ENCODE measurements around the gene DYNLT4.
"Not testable (repeated sequence)": the region's sequence is repeated elsewhere in the genome, so short reads cannot be mapped to it uniquely, and the experiment has no call there.

Gene DYNLT4

DNA sequence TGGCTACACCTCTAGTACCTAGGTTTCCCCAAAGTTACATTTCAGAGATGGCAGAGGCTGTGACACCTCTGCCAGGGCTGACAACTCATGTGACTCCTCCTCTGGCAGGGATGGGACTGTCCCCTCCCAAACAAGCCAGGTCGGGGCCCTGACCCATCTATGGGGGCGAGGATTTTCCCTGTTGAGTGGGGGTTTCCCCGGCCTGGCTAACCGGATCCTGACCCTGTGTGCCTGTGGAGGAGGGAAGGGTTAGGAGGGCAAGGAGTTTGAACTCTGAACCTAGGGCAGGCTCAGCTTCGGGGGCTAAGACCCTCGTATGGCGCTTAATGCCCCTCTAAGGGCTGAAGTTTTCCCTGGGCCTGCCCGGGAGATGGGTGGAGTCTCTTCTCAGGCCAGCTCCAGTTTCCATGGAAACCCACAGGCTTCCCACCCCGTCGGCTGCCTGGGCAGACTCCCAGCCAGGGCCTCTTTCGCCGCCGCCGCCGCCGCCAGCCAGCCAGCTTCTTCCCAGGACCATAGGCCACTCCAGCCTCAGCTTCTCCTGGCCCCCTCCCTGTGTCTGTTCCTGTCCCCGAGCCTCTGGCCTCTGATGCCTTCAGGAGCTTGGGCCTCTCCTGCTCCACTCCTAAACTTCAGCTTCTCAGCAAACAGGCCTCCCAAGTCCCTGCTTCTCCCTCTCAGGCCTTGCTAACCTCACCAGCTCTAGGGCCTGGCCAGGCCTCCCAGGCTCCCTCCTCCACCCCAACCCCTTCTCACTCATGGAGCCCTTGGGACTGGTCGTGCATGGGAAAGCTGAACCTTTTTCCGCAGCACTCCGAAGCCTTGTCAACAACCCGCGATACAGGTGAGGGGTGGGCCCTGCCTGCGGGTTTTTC, 1.1 kb upstream of the DYNLT4 start, which contains the start of gene BTBD19:
Gene BTBD19 (plus strand): TSS at position 461 of the 875 bp plus-strand sequence. CDS start 298 bp downstream, at position 759.
- no peak for DNase-seq

DNA sequence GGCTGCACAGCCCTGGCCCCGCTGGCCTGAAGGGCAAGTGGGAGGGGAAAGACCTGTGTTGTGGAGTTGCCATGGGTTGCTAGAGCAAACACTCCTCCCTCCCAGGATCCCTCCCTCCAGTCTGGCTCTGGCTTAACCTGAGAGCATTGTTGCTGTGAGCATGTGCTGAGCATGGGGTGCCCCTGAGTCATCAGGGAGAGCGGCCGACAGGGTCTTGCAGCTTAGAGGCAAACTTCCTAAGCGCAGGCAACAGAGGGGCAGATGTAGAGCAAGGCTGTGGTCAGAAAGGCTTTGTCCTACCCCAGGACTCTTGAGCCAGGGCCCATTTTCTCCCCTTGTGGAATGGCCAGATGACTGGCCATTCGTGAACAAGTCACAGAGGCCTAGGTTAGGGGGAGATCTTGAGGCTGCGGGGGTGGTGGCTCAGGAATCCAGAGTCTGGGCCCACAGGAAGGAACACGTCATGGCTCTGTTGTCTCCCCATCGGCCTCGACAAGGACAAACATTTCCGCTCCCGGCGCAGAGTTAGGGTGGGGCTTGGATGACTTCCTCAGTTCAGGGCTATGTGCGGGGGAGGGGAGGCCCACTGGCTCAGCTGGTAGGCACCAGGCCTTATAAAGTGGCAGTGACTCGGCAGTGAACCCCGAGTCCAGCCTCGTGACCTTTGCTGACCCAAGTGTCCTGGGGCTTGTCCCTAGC, 362 bp upstream of the DYNLT4 start:
- peak; percentile 26 for DNase-seq

DNA sequence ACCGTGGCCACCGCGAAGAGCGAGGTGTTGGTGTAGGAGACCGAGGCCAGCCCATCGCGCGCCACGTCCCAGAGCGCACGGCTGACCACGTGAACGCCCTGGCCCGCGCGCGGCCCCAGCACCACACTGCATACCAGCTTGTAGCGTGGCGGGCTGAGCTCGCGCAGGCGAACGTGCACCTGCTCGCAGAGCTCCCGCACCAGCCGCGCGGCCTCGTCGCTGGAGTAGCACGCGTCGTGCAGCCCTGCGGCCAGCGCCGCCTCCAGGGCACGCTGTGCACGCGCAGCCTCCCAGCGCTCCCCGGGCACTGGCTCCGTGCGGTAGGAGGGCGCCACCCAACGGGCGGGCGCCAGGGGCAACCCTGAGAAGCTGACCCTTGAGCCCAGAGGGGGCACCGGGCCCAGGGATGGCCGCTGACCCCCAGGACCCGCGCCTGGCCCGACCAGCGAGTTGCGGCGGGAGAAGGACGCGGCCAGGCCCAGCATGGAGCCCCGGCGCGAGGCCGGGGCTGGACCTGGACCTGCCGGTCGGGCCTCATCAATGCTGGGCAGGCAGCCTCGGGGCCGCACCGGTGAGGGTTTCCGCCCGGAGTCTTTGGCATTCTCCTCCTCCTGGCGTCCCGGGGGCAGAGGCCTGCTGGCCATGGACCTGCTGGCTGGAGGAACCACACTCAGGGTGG, 987 bp downstream of the DYNLT4 start:
- DNase-seq, result no peak

DNA sequence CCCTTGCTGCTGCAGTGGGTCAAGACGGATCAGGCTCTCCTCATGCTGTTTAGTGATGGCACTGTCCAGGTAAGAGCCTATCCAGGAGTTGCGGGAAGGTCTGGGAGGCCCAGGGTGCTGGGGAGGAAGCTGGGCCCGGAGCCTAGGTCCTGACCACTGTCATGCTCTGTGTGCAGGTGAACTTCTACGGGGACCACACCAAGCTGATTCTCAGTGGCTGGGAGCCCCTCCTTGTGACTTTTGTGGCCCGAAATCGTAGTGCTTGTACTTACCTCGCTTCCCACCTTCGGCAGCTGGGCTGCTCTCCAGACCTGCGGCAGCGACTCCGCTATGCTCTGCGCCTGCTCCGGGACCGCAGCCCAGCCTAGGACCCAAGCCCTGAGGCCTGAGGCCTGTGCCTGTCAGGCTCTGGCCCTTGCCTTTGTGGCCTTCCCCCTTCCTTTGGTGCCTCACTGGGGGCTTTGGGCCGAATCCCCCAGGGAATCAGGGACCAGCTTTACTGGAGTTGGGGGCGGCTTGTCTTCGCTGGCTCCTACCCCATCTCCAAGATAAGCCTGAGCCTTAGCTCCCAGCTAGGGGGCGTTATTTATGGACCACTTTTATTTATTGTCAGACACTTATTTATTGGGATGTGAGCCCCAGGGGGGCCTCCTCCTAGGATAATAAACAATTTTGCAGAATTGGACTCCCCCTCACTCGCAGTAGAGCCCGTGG, 1.7 kb downstream of the DYNLT4 start:
- no peak for DNase-seq

DNA sequence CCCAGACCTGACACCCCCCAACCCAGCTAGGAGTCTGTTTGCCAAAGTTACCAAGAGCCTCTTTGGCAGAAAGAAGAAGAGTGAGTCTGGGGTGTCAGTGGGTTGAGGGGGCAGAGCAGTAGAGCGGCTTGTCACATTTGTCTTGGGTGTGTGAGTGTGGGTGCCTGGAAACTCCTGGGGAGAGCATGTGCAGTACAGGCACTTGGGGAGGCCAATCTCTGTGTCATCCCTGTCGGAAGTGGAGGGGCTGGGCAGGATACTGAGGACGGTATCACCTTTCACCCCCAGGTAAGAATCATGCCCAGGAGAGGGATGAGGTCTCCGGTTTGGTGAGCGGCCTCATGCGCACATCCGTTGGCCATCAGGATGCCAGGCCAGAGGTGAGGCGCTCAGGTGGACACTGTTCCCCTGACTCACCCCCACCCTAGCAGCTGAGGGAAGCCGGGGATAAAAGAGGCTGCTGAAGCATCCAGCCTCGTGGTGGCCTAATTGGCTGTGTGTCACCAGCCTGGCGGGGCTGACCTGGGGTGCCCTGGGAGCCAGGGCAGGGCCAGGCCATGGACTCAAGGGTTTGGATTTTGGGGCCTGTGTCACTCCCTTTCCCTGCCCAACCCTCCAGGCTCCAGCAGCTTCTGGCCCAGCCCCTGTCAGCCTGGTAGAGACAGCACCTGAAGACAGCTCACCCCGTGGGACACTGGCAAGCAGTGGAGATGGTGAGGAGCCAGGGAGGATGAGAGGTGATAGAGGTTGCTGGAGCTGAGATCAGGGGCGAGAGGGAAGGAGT, 3.6 kb downstream of the DYNLT4 start:
- DNase-seq, result no peak

DNA sequence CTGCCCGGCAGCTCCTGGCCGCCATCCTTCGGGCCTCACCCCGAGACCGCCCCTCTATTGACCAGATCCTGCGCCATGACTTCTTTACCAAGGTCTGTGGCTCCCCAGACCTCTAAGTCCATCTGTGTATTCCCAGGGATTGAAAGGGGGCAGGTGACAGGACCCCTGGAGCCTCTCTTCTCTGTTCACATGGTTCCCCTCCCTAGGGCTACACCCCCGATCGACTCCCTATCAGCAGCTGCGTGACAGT, 4.2 kb downstream of the DYNLT4 start:
- DNase-seq, result no peak

DNA sequence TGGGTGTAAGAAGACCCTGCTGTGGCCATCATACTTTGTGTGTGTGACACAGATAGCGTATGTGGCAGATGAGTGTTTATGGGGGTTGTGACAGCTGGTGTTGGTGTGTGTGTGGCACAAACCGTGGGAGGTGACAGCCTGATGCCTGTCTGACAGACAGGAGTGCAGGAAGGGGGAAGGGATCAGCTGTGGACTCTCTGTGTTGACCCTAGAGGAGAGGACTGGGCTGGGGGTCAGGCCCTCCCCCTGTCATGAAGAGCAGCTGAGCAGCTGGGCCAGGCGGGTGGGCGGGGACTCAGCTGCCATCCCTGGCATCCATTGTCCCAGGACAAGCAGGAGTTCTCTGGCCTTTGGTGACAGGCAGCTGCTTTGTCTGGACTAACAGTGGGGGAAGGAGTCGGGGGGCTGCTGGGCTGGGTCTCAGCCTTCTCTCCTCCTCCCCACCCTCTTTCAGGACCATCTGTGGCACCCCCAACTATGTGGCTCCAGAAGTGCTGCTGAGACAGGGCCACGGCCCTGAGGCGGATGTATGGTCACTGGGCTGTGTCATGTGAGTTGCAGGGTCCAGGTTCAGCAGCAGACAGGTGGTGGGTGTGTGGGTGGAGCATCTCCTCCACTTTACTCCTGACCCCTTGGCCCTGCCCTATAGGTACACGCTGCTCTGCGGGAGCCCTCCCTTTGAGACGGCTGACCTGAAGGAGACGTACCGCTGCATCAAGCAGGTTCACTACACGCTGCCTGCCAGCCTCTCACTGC, 4.7 kb downstream of the DYNLT4 start:
- DNase-seq, result no peak

DNA sequence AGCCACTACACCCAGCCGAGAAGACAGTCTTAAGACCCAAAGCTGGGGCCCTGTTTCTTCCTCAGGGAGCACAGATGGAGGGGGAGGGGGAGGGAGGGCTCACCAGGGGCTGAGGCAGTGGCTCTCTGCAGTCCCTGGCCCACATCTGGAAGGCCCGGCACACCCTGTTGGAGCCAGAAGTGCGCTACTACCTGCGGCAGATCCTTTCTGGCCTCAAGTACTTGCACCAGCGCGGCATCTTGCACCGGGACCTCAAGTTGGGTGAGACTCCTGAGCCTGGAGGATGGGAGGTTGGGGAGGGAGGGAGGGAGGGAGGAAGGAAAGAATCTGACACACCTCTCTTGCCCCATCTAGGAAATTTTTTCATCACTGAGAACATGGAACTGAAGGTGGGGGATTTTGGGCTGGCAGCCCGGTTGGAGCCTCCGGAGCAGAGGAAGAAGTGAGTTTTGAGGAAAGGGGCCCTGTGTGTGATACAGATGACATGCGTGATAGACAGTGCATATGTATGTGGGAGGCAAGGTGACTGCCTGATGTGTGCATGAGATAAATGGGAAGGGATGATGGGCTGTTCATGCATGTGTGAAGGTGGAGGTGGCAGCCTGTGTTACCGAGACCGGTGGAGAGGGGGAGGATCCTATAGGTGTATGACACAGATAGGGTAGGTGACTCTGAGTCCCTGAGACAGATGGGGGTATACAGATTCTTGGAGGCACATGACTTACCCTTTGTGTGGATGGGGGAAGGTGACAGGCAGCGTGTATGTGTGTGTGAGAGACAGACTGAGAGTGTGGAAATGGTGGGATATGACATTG, 5.5 kb downstream of the DYNLT4 start:
- DNase-seq, result no peak

DNA sequence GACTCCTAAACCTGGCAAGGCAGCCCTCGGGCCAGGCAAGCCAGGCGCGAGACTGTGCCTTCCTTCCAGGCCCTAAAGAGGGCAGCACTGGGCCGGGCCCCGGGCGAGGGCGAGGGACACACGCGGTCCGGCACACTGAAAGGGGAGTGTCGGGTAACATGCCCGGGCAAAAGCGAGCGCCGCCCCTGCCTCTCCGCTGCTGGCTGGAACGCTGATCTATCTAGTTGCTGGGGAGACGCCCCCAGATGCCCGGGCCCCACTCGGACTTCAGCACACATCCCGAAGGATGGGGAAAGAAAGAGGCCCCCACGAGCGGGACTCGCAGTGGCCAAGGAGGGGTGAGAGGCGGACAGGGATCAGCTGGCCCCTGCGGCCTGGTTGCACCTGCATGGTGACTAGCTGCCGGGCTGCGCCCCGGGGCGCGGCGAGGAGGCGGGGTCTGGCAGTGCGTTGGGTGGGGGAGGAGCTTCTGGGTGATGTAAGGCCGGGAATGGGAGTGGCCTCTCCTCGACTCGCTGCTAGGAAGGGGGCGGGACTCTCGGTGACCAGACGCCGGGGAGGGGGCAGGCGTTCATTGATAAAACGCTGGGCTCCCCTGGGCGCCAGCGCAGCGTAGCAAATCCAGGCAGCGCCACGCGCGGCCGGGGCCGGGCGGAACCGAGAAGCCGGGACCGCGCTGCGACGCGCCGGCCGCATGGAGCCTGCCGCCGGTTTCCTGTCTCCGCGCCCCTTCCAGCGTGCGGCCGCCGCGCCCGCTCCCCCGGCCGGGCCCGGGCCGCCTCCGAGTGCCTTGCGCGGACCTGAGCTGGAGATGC, 7.2 kb downstream of the DYNLT4 start, which contains the start of gene PLK3:
Gene PLK3 (plus strand): TSS at position 608 of the 815 bp plus-strand sequence. CDS start 87 bp downstream, at position 695.
- DNase-seq, result peak; percentile 97

DNA sequence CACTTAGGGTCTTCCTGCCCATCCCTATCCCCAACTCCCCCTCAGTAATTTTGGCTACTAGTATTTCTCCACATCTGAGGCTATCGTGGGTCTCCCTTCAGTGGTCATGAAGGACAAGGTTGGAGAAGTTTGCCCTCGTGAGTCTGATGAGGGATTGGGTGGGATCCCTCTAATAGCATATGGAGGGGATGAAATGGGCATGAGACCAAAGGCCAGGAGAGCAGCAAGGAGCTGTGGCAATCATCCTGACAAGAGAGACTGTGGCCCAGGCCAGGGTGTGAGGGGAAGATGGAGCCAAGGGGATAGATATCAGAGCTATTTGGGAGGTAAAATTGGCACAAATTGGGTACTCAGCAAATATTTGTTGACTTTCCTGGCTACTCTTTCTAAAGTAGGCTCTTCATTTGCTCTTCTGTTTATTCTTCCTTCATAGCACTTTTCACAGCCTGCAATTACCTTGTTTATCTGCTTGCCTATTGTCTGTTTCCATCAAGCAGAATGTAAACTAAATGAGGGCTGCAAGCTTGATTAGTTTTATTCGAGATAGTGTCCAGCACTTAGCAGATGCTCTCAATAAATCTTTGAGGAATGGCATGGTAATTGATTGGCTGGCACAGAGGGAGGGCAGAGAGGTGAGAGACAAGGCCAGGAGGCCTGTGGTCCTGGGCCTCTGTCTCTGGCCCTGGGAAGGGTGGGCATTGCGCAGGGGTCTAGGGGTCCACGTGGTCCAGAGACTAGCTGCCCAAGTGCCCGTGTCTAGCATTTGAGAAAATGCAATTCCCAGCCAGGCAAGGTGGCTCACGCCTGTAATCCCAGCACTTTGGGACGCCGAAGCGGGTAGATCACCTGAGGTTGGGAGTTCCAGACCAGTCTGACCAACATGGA, 8.4 kb downstream of the DYNLT4 start:
- DNase-seq, result peak; percentile 20

DNA sequence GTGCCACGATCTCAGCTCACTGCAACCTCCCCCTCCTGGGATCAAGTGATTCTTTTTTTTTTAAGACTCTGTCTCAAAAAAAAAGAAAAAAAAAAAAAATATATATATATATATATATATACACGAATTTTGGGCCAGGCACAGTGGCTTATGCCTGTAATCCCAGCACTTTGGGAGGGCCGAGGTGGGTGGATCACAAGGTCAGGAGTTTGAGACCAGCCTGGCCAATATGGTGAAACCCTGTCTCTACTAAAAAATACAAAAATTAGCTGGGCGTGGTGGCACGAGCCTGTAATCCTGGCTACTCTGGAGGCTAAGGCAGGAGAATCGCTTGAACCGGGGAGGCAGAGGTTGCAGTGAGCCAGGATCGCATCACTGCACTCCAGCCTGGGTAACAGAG, 9.3 kb downstream of the DYNLT4 start:
- DNase-seq, result not testable (repeated sequence)

DNA sequence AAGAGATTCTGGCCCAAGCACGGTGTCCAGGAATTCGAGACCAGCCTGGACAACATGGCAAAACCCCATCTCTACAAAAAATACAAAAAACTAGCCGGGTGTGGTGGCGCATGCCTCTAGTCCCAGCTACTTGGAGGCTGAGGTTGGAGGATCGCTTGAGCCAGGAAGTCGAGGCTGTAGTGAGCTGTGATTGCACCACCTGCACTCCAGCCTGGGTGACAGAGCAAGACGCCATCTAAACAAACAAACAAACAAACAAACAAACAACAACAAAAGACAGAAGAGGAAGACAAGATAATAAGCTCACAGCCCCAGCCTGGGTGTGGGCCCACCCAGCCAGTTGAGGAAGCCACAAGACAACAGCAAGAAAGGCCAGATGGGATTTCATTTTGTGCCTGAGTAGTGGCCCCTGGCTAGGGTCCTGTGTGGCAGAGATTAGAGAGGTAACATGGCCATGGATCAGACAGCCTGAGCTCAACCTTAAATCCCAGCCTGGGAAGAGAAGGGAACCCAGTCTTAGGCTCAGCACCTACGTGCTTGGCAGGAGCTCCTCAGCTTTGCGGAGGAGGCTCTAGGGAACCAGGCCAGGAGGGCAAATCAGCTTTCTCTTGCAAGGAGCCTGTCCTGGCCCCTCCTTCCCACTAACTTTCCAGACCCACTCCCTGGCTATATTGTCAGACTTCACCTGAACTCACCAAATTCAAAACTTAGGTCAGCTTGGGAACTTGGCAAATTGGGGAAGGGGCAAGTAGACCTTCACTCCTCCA, 14.2 kb downstream of the DYNLT4 start:
- no peak for DNase-seq

DNA sequence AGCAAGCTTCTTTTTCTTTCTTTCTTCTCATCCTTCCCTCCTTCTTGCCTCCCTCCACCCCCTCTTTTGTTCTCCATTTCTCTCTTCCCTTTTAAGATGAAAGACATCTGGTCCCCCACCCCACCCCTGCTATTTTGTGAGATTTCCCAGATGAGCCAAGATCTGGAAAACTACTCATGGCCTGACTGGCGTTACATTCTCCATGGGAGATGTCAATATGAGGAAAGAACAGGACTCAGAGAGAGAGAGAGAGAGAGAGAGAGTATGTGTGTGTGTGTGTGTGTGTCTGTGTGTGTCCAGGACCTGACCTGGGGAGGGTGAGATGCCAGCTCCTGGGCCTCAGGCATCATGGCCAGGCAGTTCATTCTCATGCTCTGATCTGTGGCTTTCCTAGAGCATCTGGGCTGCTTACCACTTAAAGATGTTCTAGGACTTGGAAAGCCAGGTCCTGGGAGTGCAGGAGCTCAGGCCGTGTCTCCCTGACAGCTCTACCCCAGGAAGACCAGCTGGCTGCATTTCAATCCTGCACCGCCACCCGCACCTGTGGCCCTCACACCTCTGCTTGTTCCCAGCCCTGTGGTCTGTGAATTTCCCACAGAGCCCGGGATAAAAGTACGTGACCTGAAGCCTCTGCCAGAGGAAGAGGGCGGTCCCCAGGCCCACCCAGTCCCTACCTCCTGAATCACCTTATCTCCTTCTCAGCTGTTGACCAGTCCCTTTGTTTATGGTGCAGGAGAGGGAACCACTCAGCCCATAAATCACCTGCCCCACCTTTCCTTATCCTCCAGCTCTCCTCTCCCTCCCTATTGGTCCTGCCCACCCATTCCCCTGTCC, 16.0 kb downstream of the DYNLT4 start:
- DNase-seq, result no peak

DNA sequence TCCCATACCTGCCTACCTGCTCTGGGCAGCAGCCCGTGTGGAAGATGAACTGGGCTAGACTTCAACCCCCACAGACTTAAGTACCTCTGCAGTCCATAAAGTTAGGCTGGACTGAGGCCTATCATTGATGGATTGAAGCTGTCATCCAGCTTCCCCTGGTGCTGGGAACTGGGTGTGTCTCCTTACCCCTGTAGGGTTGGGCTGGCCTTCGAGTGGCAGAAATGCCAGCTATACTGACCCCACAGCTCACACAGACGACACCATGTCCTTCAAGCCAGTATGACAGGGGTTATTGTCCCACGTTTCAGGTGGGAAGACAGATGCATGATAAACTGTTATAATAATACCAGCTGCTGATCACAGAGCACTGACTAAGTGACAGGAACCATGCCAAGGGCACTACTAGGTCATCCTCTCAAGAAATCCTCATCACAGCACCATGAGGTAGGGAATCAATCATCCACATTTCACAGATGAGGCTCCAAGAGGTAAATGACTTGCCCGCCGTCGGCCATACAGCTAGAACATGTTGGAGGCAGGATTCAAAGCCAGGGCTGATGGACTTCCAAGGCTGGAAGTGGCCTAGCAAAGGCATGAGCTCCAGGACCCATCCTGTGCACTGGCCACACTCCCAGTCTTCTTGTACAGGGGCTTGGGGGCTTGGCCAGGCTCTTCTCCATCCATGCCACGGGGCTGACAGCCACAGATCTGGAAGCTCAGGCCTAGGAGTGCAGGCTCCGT, 18.9 kb downstream of the DYNLT4 start, which contains the start of gene BEST4:
Gene BEST4 (minus strand): TSS at position 51 of the 741 bp plus-strand sequence. CDS start 465 bp downstream, outside the sequence.
- no peak for DNase-seq

DNA sequence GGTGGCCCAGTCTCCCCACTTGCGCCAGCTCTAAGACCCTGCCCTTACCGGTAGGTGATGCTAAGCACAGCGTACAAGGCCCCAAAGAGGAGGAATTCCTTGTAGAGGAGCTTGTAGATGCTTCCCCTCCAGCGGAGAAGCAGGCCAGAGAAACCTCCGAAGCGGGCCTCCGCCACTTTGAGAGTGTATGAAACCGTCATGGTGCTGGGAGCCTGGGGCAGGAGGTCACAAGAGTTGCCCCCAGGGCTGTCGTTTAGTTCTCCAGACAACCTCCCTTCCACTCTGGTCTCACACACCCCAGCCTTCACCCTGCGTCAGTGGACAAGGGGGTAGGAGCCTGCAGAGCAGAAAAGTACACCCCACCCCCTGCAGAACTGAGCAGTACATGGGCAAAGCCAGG, 19.6 kb downstream of the DYNLT4 start:
- DNase-seq, result no peak
